Keratinocyte (primary cell): Measurements from ENCODE around the gene GRAMD1B. TPM values are rescaled to one million over a fixed set of nuclear protein-coding genes. Genes with fewer than 3 reads are reported as not detected.
A peak's percentile ranks its signal among the peaks of the same experiment; 100 is the strongest.

Source experiments
- DNase-seq: peaks from one replicate; pipeline ENCODE4 v3.0.0-alpha.2; 2011; ENCODE audit warnings: low read depth, missing footprints, low spot score
- FAIRE-seq: peaks from 2 replicates; lab custom pipeline; 2011; peaks lifted over from hg19 to GRCh38; lab: Jason Lieb, UNC
- H2AFZ ChIP-seq: 2 replicates; pipeline ENCODE4 v1.6.0; 2012; ENCODE audit warnings: low read length, control low read depth, inconsistent platforms; ENCODE audit not compliant: control insufficient read depth
- H3K27ac ChIP-seq: 2 replicates; pipeline ENCODE4 v1.5.1; 2011; ENCODE audit warnings: low read length; ENCODE audit not compliant: control insufficient read depth, insufficient read depth
- H3K27me3 ChIP-seq: 3 replicates; pipeline ENCODE4 v1.6.0; 2011; ENCODE audit warnings: low read length; ENCODE audit not compliant: control insufficient read depth, insufficient read depth; ENCODE audit errors: extremely low read depth
- H3K36me3 ChIP-seq, 2 experiments: 2 replicates in 1 of 2; 3 replicates in 1 of 2; pipeline ENCODE4 v1.5.1; 2011; ENCODE audit warnings: low read length in 2 of 2, mild to moderate bottlenecking in 1 of 2; ENCODE audit not compliant: control insufficient read depth in 2 of 2, insufficient read depth in 2 of 2; ENCODE audit errors: extremely low read depth in 1 of 2
- H3K4me1 ChIP-seq: 3 replicates; pipeline ENCODE4 v1.5.1; 2011; ENCODE audit warnings: low read length; ENCODE audit not compliant: control insufficient read depth, insufficient read depth; ENCODE audit errors: extremely low read depth
- H3K4me2 ChIP-seq: 3 replicates; pipeline ENCODE4 v1.6.0; 2011; ENCODE audit warnings: low read depth, low read length; ENCODE audit not compliant: control insufficient read depth, insufficient read depth; ENCODE audit errors: extremely low read depth
- H3K4me3 ChIP-seq, 3 experiments: fragments of 200-600 bp in 1 of 3; sonication (generic) in 1 of 3; 2 replicates in 2 of 3; 3 replicates in 1 of 3; pipeline ENCODE4 v1.5.1; 2011 to 2016; ENCODE audit warnings: low read length in 3 of 3, mild to moderate bottlenecking in 3 of 3, control low read depth in 2 of 3, inconsistent platforms in 1 of 3, low read depth in 1 of 3, mixed read lengths in 1 of 3, mixed run types in 1 of 3, moderate library complexity in 1 of 3; ENCODE audit not compliant: control insufficient read depth in 2 of 3, insufficient read depth in 2 of 3; ENCODE audit errors: extremely low read depth in 1 of 3
- H3K79me2 ChIP-seq: 2 replicates; pipeline ENCODE4 v1.6.0; 2012; ENCODE audit warnings: low read length; ENCODE audit not compliant: control insufficient read depth, insufficient read depth
- H3K9ac ChIP-seq: 3 replicates; pipeline ENCODE4 v1.6.0; 2011; ENCODE audit warnings: low read length; ENCODE audit not compliant: control insufficient read depth, insufficient read depth; ENCODE audit errors: extremely low read depth
- H3K9me1 ChIP-seq: 3 replicates; pipeline ENCODE4 v1.6.0; 2011; ENCODE audit warnings: low read length; ENCODE audit not compliant: control insufficient read depth, insufficient read depth; ENCODE audit errors: extremely low read depth
- H3K9me3 ChIP-seq: 2 replicates; pipeline ENCODE4 v1.5.1; 2012; ENCODE audit warnings: low read depth, low read length; ENCODE audit not compliant: control insufficient read depth
- H4K20me1 ChIP-seq: 3 replicates; pipeline ENCODE4 v1.6.0; 2011; ENCODE audit warnings: low read length; ENCODE audit not compliant: control insufficient read depth, insufficient read depth; ENCODE audit errors: extremely low read depth
- EZH2 ChIP-seq: IDR thresholded peaks from one replicate; pipeline ENCODE4 v1.6.1; 2012; ENCODE audit warnings: inconsistent platforms, mild to moderate bottlenecking, low read length, moderate library complexity
- dilution Hi-C: fragments of 300-500 bp; cut with MboI; formaldehyde crosslinking; loops from one replicate; pipeline ENCODE4 v1.7.0; 2020; ENCODE audit warnings: low sequenced_read_pairs; ENCODE audit not compliant: extremely low pct_ligation_motif_present
- polyA plus RNA-seq, 5 experiments: library from polyadenylated mRNA; depleted of rRNA in 3 of 5; stranded (reverse) in 3 of 5; stranded (forward) in 1 of 5; unstranded in 1 of 5; fragments of >200 nt; gene quantifications; 1 replicate in 1 of 5; 2 replicates in 3 of 5; 3 replicates in 1 of 5; pipeline versions ENCODE4 v1.2.1 to v1.2.3, GENCODE V29; 2011 to 2012; ENCODE audit warnings: missing spikeins in 2 of 5, low read depth in 1 of 5, low replicate concordance in 1 of 5
- TF ChIP-seq, protein P1 (sequence below), 3 experiments: IDR thresholded peaks in 1 of 3; conservative IDR thresholded peaks in 1 of 3; optimal IDR thresholded peaks in 1 of 3; 2 replicates in 2 of 3; 3 replicates in 1 of 3; pipeline versions ENCODE3 to v1.5.1; 2011; ENCODE audit warnings: low read length in 3 of 3, mild to moderate bottlenecking in 3 of 3, moderate library complexity in 2 of 3, control low read depth in 1 of 3, inconsistent platforms in 1 of 3; ENCODE audit not compliant: insufficient read depth in 2 of 3; ENCODE audit errors: extremely low read depth in 1 of 3

The GRAMD1B gene
- polyA plus RNA-seq, 1 donor (not counting 4 experiments of a cell fraction or from before 2014, with no cell fraction given), result 0.04 TPM

- Histone ChIP-seq H2AFZ (no peak overlapping the region), H3K9me1 (no peaks in the 10 kb centered on the region), H3K9me3 (no peaks in the 10 kb centered on the region), H3K4me2 (no peak overlapping the region), H3K4me1 (no peaks in the 10 kb centered on the region), H3K4me3 (no peak overlapping the region), H4K20me1 (no peaks in the 10 kb centered on the region), H3K36me3 (no peaks in the 10 kb centered on the region), H3K27me3 (no peaks in the 10 kb centered on the region), H3K79me2 (no peaks in the 10 kb centered on the region), H3K27ac (no peak overlapping the region), H3K9ac (no peak overlapping the region)
- dilution Hi-C loops, result no loop called here
- DNase-seq, result no peak
- FAIRE-seq, result no peak
- TF ChIP-seq EZH2, result no peak
- TF ChIP-seq, protein P1, sequence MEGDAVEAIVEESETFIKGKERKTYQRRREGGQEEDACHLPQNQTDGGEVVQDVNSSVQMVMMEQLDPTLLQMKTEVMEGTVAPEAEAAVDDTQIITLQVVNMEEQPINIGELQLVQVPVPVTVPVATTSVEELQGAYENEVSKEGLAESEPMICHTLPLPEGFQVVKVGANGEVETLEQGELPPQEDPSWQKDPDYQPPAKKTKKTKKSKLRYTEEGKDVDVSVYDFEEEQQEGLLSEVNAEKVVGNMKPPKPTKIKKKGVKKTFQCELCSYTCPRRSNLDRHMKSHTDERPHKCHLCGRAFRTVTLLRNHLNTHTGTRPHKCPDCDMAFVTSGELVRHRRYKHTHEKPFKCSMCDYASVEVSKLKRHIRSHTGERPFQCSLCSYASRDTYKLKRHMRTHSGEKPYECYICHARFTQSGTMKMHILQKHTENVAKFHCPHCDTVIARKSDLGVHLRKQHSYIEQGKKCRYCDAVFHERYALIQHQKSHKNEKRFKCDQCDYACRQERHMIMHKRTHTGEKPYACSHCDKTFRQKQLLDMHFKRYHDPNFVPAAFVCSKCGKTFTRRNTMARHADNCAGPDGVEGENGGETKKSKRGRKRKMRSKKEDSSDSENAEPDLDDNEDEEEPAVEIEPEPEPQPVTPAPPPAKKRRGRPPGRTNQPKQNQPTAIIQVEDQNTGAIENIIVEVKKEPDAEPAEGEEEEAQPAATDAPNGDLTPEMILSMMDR (optimal IDR thresholded peaks at IDR 0.05 in 1 of 3, IDR thresholded peaks at IDR 0.05 in 1 of 3, conservative IDR thresholded peaks at IDR 0.05 in 1 of 3; ENCODE audit: extremely low read depth in 1 of 3, insufficient read depth in 2 of 3, low read length in 3 of 3), result peak in 2 of 3 experiments; percentile 18 to 24
These were observed 60.5 kb downstream of the GRAMD1B start for GRCh38 chr11:123490527-123490926.

DNA sequence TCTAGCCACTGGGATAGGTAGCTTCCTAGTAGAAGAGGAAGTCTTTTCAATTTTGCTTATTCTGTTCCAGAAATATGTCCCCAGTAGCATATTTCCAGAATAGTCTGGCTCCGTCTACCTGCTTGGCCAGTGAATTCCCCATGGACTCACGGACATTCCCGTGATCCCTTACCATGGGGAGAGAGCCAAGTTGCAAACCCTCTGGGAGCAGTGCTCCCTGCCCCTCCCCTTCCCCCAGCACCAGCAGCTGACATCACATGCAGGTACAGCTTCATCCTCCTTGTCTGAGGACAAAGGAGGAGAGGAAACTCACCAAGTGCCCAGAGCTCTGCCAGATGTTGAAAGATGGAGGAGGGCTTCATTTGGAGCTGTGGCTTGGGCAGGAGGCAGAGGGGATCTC lies 61.2 kb downstream of the GRAMD1B start:
- Histone ChIP-seq H2AFZ (no peak overlapping the region), H3K27me3 (no peaks in the 10 kb centered on the region), H3K4me3 (no peak overlapping the region), H3K4me1 (no peaks in the 10 kb centered on the region), H4K20me1 (no peaks in the 10 kb centered on the region), H3K27ac (no peak overlapping the region), H3K4me2 (no peak overlapping the region), H3K9me3 (no peaks in the 10 kb centered on the region), H3K79me2 (no peaks in the 10 kb centered on the region), H3K9me1 (no peaks in the 10 kb centered on the region), H3K36me3 (no peaks in the 10 kb centered on the region), H3K9ac (no peak overlapping the region)
- no peak for DNase-seq
- no peak for FAIRE-seq
- dilution Hi-C loops, result no loop called here
- no peak for TF ChIP-seq EZH2
- TF ChIP-seq, protein P1 (optimal IDR thresholded peaks at IDR 0.05 in 1 of 3, IDR thresholded peaks at IDR 0.05 in 1 of 3, conservative IDR thresholded peaks at IDR 0.05 in 1 of 3; ENCODE audit: extremely low read depth in 1 of 3, insufficient read depth in 2 of 3, low read length in 3 of 3), result no peak
